ENCODE data around the gene LAMC2.
"Not testable (repeated sequence)": the region's sequence is repeated elsewhere in the genome, so short reads cannot be mapped to it uniquely, and the experiment has no call there.

Gene LAMC2

GRCh38 chr1:183239793-183240525 is 53.9 kb downstream of the LAMC2 start:
- in situ Hi-C loops (cut with HindIII; ENCODE audit: low pct_ligation_motif_present, low sequenced_read_pairs), result no loop called here
- Histone ChIP-seq H3K36me3 (replicated peaks) (no peaks in the 10 kb centered on the region), H3K27me3 (replicated peaks) (no peaks in the 10 kb centered on the region), H3K4me3 (ENCODE audit: low read depth, low read length) (no peak overlapping the region), H3K27ac (no peak overlapping the region)
- DNase-seq, result no peak
- TF ChIP-seq, protein P1, sequence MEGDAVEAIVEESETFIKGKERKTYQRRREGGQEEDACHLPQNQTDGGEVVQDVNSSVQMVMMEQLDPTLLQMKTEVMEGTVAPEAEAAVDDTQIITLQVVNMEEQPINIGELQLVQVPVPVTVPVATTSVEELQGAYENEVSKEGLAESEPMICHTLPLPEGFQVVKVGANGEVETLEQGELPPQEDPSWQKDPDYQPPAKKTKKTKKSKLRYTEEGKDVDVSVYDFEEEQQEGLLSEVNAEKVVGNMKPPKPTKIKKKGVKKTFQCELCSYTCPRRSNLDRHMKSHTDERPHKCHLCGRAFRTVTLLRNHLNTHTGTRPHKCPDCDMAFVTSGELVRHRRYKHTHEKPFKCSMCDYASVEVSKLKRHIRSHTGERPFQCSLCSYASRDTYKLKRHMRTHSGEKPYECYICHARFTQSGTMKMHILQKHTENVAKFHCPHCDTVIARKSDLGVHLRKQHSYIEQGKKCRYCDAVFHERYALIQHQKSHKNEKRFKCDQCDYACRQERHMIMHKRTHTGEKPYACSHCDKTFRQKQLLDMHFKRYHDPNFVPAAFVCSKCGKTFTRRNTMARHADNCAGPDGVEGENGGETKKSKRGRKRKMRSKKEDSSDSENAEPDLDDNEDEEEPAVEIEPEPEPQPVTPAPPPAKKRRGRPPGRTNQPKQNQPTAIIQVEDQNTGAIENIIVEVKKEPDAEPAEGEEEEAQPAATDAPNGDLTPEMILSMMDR (IDR thresholded peaks at IDR 0.05; ENCODE audit: low read depth, low read length, missing control alignments), result no peak

- no peak for DNase-seq
- Histone ChIP-seq H3K27me3 (replicated peaks) (no peaks in the 10 kb centered on the region), H3K4me3 (ENCODE audit: low read depth, low read length) (no peak overlapping the region), H3K27ac (no peak overlapping the region), H3K36me3 (replicated peaks) (no peaks in the 10 kb centered on the region)
- TF ChIP-seq, protein P1 (IDR thresholded peaks at IDR 0.05; ENCODE audit: low read depth, low read length, missing control alignments), result no peak
- in situ Hi-C loops (cut with HindIII; ENCODE audit: low pct_ligation_motif_present, low sequenced_read_pairs), result no loop called here
Observed at GRCh38 chr1:183240526-183240825, 54.4 kb downstream of the LAMC2 start.

DNA sequence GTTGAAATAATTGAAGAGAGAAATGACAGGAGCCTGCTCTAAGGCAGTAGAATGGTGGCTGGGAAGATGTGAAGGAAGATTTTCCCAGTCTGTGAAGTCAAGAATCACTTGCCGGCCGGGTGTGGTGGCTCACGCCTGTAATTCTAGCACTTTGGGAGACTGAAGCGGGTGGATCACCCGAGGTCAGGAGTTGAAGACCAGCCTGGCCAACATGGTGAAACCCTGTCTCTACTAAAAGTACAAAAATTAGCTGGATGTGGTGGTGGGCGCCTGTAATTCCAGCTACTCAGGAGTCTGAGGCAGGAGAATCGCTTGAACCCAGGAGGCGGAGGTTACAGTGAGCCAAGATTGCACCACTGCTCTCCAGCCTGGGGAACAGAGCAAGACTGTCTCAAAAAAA is 54.8 kb downstream of the LAMC2 start:
- DNase-seq; H3K27ac ChIP-seq; H3K27me3 ChIP-seq (replicated peaks); in situ Hi-C loops (cut with HindIII; ENCODE audit: low pct_ligation_motif_present, low sequenced_read_pairs); H3K4me3 ChIP-seq (ENCODE audit: low read depth, low read length); H3K36me3 ChIP-seq (replicated peaks): not testable (repeated sequence)

DNA sequence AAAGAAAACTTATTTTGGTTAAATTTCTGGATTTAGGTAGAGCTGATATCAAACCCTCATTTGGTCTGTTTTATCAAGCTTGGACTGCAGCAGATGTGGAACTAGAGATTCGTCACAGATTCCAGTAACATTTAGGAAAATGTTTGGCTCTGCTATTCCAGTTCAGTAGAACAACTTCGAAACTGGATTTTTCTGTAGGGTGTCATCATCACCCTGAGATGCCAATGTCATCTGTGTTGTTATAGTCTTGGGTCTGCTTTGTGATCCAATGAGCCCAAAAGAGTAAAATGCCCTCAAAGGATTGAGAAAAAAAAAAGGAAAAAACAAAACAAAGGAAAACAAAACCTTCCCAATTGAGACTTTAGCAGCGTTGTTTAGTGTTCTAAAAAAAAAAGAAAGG is 55.4 kb downstream of the LAMC2 start:
- TF ChIP-seq, protein P1 (IDR thresholded peaks at IDR 0.05; ENCODE audit: low read depth, low read length, missing control alignments), result no peak
- Histone ChIP-seq H3K27ac (no peak overlapping the region), H3K36me3 (replicated peaks) (no peaks in the 10 kb centered on the region)

DNA sequence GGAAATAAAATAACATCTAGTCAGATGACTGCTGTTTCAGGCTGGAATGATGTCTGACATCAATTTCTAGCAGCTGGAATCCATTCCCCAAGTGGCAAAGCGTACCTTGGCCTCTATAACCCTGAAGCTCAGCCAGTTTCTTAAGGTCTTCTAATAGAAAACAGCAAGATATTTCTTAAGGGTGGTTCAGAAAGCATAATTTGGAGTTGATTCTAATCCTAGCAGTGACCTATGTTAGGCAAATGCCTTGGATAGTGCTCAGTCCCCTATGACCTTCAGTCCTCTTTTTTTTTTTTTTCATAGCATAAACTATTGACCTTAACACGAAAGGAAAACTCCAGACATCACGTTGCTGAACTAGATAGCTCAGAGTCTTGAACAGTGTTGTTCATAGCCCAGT is 56.5 kb downstream of the LAMC2 start:
- DNase-seq, result no peak
- TF ChIP-seq, protein P1 (IDR thresholded peaks at IDR 0.05; ENCODE audit: low read depth, low read length, missing control alignments), result no peak
- in situ Hi-C loops (cut with HindIII; ENCODE audit: low pct_ligation_motif_present, low sequenced_read_pairs), result no loop called here
- Histone ChIP-seq H3K36me3 (replicated peaks) (no peaks in the 10 kb centered on the region), H3K27me3 (replicated peaks) (no peaks in the 10 kb centered on the region), H3K27ac (no peak overlapping the region), H3K4me3 (ENCODE audit: low read depth, low read length) (no peak overlapping the region)

More for the DNA sequence above, 55.4 kb downstream of the LAMC2 start:
- DNase-seq, result no peak
- no peaks in the 10 kb centered on the region for H3K27me3 ChIP-seq (replicated peaks)
- in situ Hi-C loops (cut with HindIII; ENCODE audit: low pct_ligation_motif_present, low sequenced_read_pairs), result no loop called here
- no peak overlapping the region for H3K4me3 ChIP-seq (ENCODE audit: low read depth, low read length)

DNA sequence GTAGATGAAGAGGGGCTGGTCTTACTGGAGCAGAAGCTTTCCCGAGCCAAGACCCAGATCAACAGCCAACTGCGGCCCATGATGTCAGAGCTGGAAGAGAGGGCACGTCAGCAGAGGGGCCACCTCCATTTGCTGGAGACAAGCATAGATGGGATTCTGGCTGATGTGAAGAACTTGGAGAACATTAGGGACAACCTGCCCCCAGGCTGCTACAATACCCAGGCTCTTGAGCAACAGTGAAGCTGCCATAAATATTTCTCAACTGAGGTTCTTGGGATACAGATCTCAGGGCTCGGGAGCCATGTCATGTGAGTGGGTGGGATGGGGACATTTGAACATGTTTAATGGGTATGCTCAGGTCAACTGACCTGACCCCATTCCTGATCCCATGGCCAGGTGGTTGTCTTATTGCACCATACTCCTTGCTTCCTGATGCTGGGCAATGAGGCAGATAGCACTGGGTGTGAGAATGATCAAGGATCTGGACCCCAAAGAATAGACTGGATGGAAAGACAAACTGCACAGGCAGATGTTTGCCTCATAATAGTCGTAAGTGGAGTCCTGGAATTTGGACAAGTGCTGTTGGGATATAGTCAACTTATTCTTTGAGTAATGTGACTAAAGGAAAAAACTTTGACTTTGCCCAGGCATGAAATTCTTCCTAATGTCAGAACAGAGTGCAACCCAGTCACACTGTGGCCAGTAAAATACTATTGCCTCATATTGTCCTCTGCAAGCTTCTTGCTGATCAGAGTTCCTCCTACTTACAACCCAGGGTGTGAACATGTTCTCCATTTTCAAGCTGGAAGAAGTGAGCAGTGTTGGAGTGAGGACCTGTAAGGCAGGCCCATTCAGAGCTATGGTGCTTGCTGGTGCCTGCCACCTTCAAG is 57.3 kb downstream of the LAMC2 start:
- no peaks in the 10 kb centered on the region for H3K36me3 ChIP-seq (replicated peaks)
- no peak for DNase-seq
- no peak overlapping the region for H3K27ac ChIP-seq
- no peaks in the 10 kb centered on the region for H3K27me3 ChIP-seq (replicated peaks)
- TF ChIP-seq, protein P1 (IDR thresholded peaks at IDR 0.05; ENCODE audit: low read depth, low read length, missing control alignments), result no peak
- H3K4me3 ChIP-seq (ENCODE audit: low read depth, low read length), result no peak overlapping the region
- in situ Hi-C loops (cut with HindIII; ENCODE audit: low pct_ligation_motif_present, low sequenced_read_pairs), result no loop called here
